CD4-positive, alpha-beta T cell treated with Interleukin-1 beta for 1 hour (primary cell): ENCODE results near the gene CYSLTR2.

ENCODE experiments used
- DNase-seq, 2 donors: peaks; one replicate each; pipeline ENCODE4 v3.0.0-alpha.2; 2020 to 2022

Gene CYSLTR2

GRCh38 chr13:48748681-48749080 lies 95.0 kb downstream of the CYSLTR2 start:
- no peak for DNase-seq

- DNase-seq, result no peak
Observed at GRCh38 chr13:48749144-48749543, 95.4 kb downstream of the CYSLTR2 start.

GRCh38 chr13:48749699-48750473 lies 96.2 kb downstream of the CYSLTR2 start:
- peak; percentile 49 to 56 for DNase-seq

- DNase-seq, result no peak
Observed at GRCh38 chr13:48750588-48751383, 97.1 kb downstream of the CYSLTR2 start.

GRCh38 chr13:48760626-48761025 lies 106.9 kb downstream of the CYSLTR2 start:
- DNase-seq, result no peak
